ENCODE data around the gene CCRL2.

DNA sequence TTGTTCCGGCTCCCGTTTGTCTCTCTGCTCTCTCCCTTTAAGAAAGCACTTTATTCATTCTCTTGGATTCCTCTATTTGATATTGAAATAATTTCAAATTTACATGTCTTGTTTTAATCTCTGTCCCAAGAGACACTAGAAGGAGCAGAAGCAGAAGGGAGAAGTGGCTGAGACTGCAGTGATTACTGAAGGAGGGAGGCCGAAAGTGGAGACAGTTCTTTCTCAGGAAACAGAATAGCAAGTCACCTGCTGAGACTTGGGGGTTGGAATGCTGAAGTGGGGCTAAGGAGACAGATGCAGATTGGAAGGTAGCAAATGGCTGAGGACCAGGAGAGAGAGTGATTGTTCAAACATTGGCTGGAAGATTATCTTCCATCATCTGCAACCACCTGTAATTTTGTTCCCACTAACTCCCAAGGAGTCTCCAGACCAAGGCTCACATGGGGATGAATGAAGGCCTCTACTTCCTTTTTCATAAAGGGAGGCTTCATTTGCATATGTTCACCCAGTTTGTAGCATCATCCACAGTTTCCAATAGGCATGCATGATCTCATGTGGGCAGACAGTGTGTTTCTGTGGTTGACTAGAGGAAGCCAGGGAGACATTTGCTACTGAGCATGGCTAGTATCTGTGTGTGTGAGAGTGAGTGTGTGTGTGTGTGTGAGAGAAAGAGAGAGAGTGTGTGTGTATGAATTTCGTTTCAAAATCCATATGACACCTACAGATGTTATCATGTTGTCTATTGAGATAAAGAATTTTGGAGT is 33.7 kb downstream of the CCRL2 start:
- no peak for TF ChIP-seq ZNF274 (IDR thresholded peaks at IDR 0.05; ENCODE audit: low read depth, low read length)
- no peak for TF ChIP-seq YY1 (IDR thresholded peaks at IDR 0.05; ENCODE audit: insufficient read depth, insufficient read length)
- TF ChIP-seq SUZ12 (IDR thresholded peaks at IDR 0.05; ENCODE audit: extremely low read depth, insufficient read depth, insufficient read length): no peak

Measured in NT2/D1 (cell line).